Endometrium (tissue), 2 donors: ENCODE results near the gene WBP2.

Experiments used
- FAIRE-seq: peaks from 2 replicates; lab custom pipeline; 2012; peaks lifted over from hg19 to GRCh38; lab: Jason Lieb, UNC
- donor health status: control.
- donor health status: control.

Gene WBP2

GRCh38 chr17:75844530-75845057 is 10.5 kb downstream of the WBP2 start:
- FAIRE-seq: no peak

GRCh38 chr17:75843577-75844529 is 11.3 kb downstream of the WBP2 start, which contains the start of gene UNC13D:
Gene UNC13D (minus strand): TSS chr17:75844404. CDS start chr17:75844337, 67 bp downstream.
- FAIRE-seq: no peak

GRCh38 chr17:75842963-75843576 is 12.1 kb downstream of the WBP2 start:
- FAIRE-seq: no peak

- no peak for FAIRE-seq
These were observed 12.7 kb downstream of the WBP2 start for GRCh38 chr17:75842411-75842810.

DNA sequence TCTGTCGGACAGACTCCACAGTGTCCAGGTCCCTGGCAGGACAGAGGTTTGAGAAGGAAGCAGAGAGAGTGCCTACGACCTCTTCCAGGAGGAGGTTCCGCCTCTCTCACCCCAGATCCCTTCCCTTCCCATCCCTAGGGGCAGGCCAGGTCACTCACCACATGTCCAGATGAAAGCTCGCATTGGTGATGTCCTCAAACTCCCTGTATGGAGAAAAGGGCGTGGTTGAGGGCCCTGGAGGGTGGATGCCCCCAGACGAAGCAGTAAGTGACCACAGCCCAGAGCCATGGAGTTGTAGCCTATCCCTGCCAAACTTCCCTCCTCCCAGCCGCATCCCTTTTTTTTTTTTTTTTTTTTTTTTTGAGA is 14.4 kb downstream of the WBP2 start:
- no peak for FAIRE-seq

DNA sequence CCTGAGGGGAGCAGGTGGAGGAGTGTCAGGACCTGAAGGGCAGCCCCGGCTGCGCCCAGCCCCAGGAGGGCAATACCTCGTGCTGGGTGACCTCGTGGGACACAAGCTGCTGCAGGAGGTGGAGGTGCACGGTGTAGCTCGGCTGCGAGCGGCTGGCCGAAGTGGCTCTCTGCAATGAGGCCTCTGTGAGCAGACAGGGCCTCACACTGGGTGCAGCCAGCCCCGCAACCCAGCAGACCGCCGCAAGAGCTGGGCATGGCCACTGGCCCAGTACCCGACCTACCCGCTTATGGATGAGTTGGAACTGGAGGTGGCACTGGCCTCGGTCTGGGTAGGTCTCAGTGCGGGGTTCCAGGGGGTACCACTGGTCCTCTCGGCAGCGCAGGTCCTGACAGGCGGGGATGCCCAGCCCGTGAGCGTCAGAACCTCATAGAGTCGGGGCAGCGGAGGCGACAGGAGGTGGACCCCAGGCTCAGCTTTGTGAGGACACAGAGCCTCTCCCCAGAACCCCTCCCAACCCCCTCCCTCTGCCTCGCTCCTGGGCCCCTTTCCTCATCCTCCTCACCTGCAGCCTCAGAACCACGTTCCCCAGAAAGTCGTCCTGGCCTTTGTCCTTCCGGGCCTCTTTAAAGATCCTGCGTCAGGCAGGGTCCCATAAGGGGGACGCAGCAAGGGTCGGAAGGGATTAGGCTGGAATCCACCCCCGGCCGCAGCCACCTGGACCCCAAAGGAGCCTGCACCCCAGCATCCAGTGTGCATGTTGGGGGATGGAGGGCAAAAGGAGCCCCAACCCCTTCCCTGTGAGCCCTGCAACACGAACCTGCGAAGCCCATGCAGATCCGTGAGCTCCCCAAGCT is 15.0 kb downstream of the WBP2 start:
- FAIRE-seq: no peak

DNA sequence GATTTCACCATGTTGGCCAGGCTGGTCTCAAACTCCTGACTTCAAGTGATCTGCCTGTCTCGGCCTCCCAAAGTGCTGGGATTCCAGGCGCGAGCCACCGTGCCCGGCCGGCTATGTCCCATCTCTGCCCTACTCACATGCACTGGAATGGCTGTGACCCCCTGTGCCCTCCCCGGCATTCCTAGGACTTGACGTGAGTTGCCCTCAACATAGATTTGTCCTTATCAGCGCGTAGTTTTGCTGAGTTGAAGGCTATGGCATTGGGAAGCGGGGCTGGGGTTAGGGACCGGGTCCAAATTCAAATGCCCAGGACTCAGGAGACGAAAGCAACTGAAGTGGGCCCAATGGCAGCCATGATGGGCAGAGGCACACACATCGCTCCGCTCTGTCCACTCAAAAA is 16.7 kb downstream of the WBP2 start:
- FAIRE-seq: no peak

DNA sequence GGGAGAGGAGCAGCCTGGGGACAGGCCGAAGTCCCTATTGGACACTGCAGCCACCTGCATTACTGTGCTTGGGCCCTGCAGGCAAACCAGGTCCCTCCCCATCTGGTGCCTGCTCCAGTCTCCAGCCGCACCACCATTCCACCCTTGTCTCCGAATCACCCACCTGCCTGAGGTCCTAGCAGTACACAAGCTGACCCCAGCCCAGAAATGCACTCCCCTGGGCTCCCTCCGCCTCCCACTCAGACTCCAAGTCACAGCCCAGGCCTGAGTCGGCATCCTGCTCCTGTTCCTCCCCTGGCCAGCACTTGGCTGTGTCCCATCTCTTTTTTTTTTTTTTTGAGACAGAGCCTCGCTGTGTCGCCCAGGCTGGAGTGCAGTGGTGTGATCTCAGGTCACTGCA is 17.2 kb downstream of the WBP2 start:
- FAIRE-seq: no peak

- no peak for FAIRE-seq
These were observed 18.5 kb downstream of the WBP2 start for GRCh38 chr17:75836605-75837004.

- no peak for FAIRE-seq
These were observed 19.5 kb downstream of the WBP2 start for GRCh38 chr17:75835654-75835987.

DNA sequence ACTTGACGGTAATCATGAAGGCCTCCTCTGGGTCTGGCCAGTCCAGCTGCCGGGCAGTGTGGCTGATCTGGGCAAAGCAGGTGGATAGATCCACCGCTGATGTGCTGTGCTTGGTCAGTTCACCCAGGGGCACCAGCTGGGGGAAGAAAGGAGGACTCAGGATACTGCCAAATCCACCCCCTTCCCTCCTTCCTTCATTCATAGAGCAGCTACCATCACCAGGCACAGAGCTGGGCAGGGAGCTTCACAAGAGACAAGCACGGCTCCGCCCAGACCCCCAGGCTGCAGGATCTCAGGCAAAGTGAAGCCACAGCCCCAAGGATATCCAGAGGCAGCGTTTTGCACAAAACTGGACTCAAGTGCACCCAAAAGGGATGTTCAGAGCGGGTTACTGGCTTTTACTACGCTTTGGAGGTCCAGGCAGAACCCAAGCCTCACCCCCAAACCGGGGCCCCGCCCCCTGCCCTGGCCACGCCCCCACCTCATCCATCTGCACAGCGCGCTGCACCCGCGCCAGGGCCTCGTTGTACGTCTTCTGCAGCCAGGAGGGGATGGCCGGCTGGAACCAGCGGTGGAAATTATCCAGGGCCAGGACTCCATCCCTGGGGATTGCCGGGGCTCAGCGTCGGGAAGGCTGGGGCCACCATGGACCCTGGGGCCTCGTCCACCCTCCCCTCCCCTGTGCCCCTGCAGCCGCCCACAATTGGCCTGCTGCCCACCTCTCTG is 20.0 kb downstream of the WBP2 start:
- no peak for FAIRE-seq

- no peak for FAIRE-seq
These were observed 20.7 kb downstream of the WBP2 start for GRCh38 chr17:75834279-75834920.

GRCh38 chr17:75832652-75833400 is 22.3 kb downstream of the WBP2 start:
- FAIRE-seq: no peak

DNA sequence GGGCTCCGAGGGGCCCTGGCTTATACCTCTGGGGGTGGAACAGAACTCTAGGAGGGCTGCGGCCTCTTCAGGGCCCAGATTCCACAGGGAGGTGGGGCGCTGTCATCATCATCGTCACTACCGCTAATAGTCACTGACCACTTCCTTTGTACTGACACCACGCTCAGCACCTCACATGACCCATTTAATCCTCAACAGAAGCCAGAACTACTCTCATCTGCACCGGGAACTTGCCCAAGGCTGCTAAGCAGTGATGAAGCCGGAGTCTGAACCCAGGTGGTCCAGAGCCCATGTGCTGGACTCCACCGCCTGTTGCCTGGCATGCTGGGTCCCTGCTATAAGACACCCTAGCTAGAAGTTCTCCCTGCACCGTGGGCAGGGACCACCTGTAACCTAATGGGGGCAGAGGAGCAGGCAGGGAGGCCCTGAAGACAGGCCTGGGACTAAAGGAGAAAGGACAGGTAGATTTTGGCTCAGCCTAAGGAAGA is 22.9 kb downstream of the WBP2 start:
- FAIRE-seq: no peak

- no peak for FAIRE-seq
These were observed 24.0 kb downstream of the WBP2 start for GRCh38 chr17:75831032-75831571.

GRCh38 chr17:75830164-75831031 is 24.7 kb downstream of the WBP2 start:
- FAIRE-seq: no peak

- FAIRE-seq: no peak
These were observed 25.4 kb downstream of the WBP2 start for GRCh38 chr17:75829747-75830146.

GRCh38 chr17:75828741-75829140 is 26.4 kb downstream of the WBP2 start:
- no peak for FAIRE-seq

DNA sequence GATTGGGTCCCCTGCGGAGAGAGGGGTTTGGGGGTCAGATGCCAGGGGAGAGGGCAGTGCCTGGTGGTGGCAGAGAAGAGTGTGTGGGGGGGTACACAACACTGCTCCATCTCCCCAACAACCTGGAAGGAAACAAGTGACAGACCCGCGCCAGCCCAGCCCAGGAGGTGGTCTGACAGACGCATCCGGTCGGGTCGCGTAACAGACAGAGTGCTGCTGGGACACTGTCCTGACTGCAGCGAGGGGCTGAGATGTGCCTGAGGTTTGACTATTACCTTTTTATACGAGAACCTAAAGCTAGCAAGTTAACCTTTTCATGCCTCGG is 27.1 kb downstream of the WBP2 start:
- FAIRE-seq: no peak
